ENCODE data around the gene TAAR1. TPM values are rescaled to one million over a fixed set of nuclear protein-coding genes. Genes with fewer than 3 reads are reported as not detected.
"Not testable (repeated sequence)": the region's sequence is repeated elsewhere in the genome, so short reads cannot be mapped to it uniquely, and the experiment has no call there.

The TAAR1 gene
- total RNA-seq, 2 experiments from 2014 or later: not detected

GRCh38 chr6:132604635-132605152 lies 54.3 kb downstream of the TAAR1 start:
- no peaks in the 10 kb centered on the region for H3K9me3 Mint-ChIP-seq
- H3K36me3 Mint-ChIP-seq (ENCODE audit: low read depth): no peaks in the 10 kb centered on the region
- peaks cover 2% of the 10 kb centered on the region for H3K27me3 Mint-ChIP-seq
- H3K4me1 Mint-ChIP-seq: no peaks in the 10 kb centered on the region
- ChIA-PET POLR2A (no interaction called here), CTCF (no interaction called here)
- H3K27ac Mint-ChIP-seq: no peak overlapping the region
- H3K4me3 Mint-ChIP-seq: no peak overlapping the region
- no peak for DNase-seq

DNA sequence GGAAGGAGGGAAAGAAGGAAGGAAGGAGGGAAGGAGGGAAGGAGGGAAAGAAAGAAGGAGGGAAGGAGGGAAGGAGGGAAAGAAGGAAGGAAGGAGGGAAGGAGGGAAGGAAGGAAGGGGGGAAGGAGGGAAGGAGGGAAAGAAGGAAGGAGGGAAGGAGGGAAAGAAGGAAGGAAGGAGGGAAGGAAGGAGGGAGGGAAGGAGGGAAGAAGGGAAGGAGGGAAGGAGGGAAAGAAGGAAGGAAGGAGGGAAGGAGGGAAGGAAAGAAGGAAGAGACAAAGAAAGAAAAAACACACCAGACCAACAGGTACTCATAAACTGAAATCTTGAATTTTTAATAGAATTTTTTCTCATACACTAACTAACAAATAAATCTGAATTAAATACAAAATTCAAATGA lies 58.1 kb downstream of the TAAR1 start:
- CTCF ChIA-PET; H3K4me1 Mint-ChIP-seq; H3K4me3 Mint-ChIP-seq; POLR2A ChIA-PET; H3K36me3 Mint-ChIP-seq (ENCODE audit: low read depth); H3K27me3 Mint-ChIP-seq; H3K27ac Mint-ChIP-seq; DNase-seq; H3K9me3 Mint-ChIP-seq: not testable (repeated sequence)

DNA sequence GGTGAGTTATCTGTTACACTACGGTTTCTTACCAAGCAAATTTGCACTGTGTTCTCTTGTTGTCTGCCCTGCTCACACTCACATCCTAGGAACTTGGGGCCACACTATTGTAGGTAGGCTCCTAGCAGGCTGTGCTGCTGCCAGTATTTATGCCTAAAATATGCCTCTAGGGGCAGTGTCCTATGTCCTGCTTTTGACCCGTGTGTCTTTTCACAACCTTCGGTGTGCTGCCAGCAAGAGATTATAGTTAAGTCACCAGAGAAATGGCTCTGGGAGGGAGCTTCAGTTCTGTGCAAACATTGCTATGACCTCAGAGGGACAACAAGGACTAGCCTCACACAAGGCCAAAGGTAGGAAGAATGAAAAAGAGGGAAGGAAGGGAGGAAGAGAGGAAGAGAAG lies 60.5 kb downstream of the TAAR1 start:
- POLR2A ChIA-PET: no interaction called here
- no peak for DNase-seq
- CTCF ChIA-PET: no interaction called here
- Mint-ChIP-seq H3K4me3 (no peak overlapping the region), H3K36me3 (ENCODE audit: low read depth) (no peaks in the 10 kb centered on the region), H3K9me3 (no peaks in the 10 kb centered on the region), H3K27ac (no peak overlapping the region), H3K27me3 (peaks cover 11% of the 10 kb centered on the region), H3K4me1 (no peaks in the 10 kb centered on the region)

DNA sequence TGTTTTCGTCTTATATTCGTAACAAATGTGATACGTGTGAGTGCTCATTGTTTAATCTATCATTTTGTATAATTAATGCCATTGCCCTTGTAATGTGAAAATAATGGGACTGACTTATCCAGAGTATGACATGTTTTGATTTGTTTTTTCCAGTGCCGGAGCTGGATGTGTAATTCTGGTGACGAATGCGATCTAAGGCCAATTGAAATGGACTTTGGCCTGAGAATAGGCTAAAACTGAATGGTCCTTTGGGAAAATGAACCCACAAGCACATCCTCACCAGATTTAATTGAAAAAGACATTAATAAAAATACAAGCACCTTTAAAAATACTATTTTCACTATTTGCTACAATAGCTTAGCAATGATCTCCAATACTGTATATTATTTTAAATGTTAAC lies 62.8 kb downstream of the TAAR1 start:
- ChIA-PET CTCF (interaction anchor here (0.8 kb wide), 1 partner anchor 8 kb away, joined by 3 read pairs; no protein-coding TSS in a partner anchor), POLR2A (no interaction called here)
- Mint-ChIP-seq H3K9me3 (no peaks in the 10 kb centered on the region), H3K27me3 (peaks cover 13% of the 10 kb centered on the region), H3K27ac (no peak overlapping the region), H3K36me3 (ENCODE audit: low read depth) (no peaks in the 10 kb centered on the region), H3K4me1 (no peaks in the 10 kb centered on the region), H3K4me3 (no peak overlapping the region)
- DNase-seq: no peak

Other genes starting within 250 kb of the TAAR1 start
- 10 to 100 TPM; 20.2 to 24.3 TPM for gene STX7, start 146.1 kb downstream of the TAAR1 start, total RNA-seq
- gene TAAR9, start 120.9 kb downstream of the TAAR1 start, total RNA-seq: not detected
- gene TAAR8, start 106.5 kb downstream of the TAAR1 start, total RNA-seq: not detected
- gene TAAR6, start 88.9 kb downstream of the TAAR1 start, total RNA-seq: not detected
- gene TAAR5, start 69.4 kb downstream of the TAAR1 start, total RNA-seq: not detected
- not detected for gene TAAR2, start 34.9 kb downstream of the TAAR1 start, total RNA-seq
- gene VNN1, start 54.9 kb upstream of the TAAR1 start, total RNA-seq: not detected
- gene VNN2, start 98.7 kb upstream of the TAAR1 start, total RNA-seq: 10 to 100 TPM; 12.8 to 16.1 TPM
- gene SLC18B1, start 139.5 kb upstream of the TAAR1 start, total RNA-seq: 1 to 10 TPM; 9.1 to 9.3 TPM
- 1,000 to 10,000 TPM in 1 of 2 experiments, 100 to 1,000 TPM in 1; 911 to 1,438 TPM for gene RPS12, start 155.4 kb upstream of the TAAR1 start, total RNA-seq

Data from activated CD4-positive, alpha-beta T cell treated with anti-CD3 and anti-CD28 coated beads, Interleukin-2, amount 10 ng/mL, durations not matched to agents 7 days and 5 days (primary cell).